Spleen (tissue), 7 donors: ENCODE data around the gene HID1.

Experiments used
- CTCF ChIP-seq, 11 experiments: fragments of 200-600 bp in 7 of 11; fragments of 450-650 bp in 4 of 11; sonication (generic) in 4 of 11; IDR thresholded peaks in 8 of 11; conservative IDR thresholded peaks in 3 of 11; 1 replicate in 7 of 11; 2 replicates in 4 of 11; pipeline versions ENCODE4 v1.4.0 to v1.8.0; 2016 to 2021; ENCODE audit warnings: antibody characterized with exemption in 11 of 11, inconsistent platforms in 4 of 11, mild to moderate bottlenecking in 1 of 11
- POLR2A ChIP-seq, 3 donors: fragments of 450-650 bp; IDR thresholded peaks; one replicate each; pipeline ENCODE4 v1.5.1; 2017; ENCODE audit warnings: antibody characterized with exemption in 3 of 3, mild to moderate bottlenecking in 1 of 3
- POLR2AphosphoS5 ChIP-seq, 3 donors: sonication (generic); formaldehyde crosslinking; IDR thresholded peaks; one replicate each; pipeline ENCODE4 v1.5.1; 2017; ENCODE audit warnings: antibody characterized with exemption in 3 of 3
- donor health status: DM: no; HTN: no; CAD: no; lungs with moderate emphysema.
- donor health status: DM: no; HTN: no; CAD: no.
- donor health status: DM: no; HTN: no; CAD: no.

- TF ChIP-seq CTCF (IDR thresholded peaks at IDR 0.05 in 8 of 11, conservative IDR thresholded peaks at IDR 0.05 in 3 of 11) = no peak
- TF ChIP-seq POLR2AphosphoS5 (IDR thresholded peaks at IDR 0.05) = no peak
- TF ChIP-seq POLR2A (IDR thresholded peaks at IDR 0.05) = no peak
Observed at GRCh38 chr17:74964246-74964761, 8.3 kb downstream of the HID1 start.
